OCI-LY7 (cell line): Measurements from ENCODE around the gene BRME1. TPM values are rescaled to one million over a fixed set of nuclear protein-coding genes. Genes with fewer than 3 reads are reported as not detected.
"Not testable (repeated sequence)": the region's sequence is repeated elsewhere in the genome, so short reads cannot be mapped to it uniquely, and the experiment has no call there.

Experiments
- BruUV-seq: library from RNA; stranded (reverse); fragments of 400-500 nt; replicated peaks from 2 replicates; lab custom pipeline; 2021; lab: Mats Ljungman, UMichigan
- CTCF ChIA-PET: fragments of 300-600 bp; sonication (Branson Sonifier 250); formaldehyde crosslinking; loops from one replicate; lab custom pipeline; 2022; ENCODE audit warnings: antibody characterized with exemption; ENCODE audit not compliant: unreplicated experiment; lab: Charles Lee
- POLR2A ChIA-PET: fragments of 300-600 bp; sonication (Branson Sonifier 250); formaldehyde crosslinking; loops from one replicate; lab custom pipeline; 2022; ENCODE audit warnings: antibody characterized with exemption; lab: Charles Lee
- DNase-seq: peaks from one replicate; pipeline ENCODE4 v3.0.0-alpha.2; 2015; ENCODE audit warnings: low spot score
- H2AFZ ChIP-seq: fragments of 200-600 bp; sonication (generic), shearing (Covaris generic); 2 replicates; pipeline ENCODE4 v1.6.1; 2014; ENCODE audit warnings: mild to moderate bottlenecking, antibody characterized with exemption, low read length, moderate library complexity
- H3K27ac ChIP-seq: fragments of 200-600 bp; sonication (generic); 2 replicates; pipeline ENCODE4 v1.5.1; 2014; ENCODE audit warnings: mixed run types, low read depth, mild to moderate bottlenecking, moderate library complexity, low read length, inconsistent platforms; ENCODE audit not compliant: poor library complexity, severe bottlenecking
- H3K36me3 ChIP-seq: fragments of 200-600 bp; sonication (generic); 2 replicates; pipeline ENCODE4 v1.6.1; 2014; ENCODE audit warnings: mild to moderate bottlenecking, antibody characterized with exemption, low read length, moderate library complexity, mixed read lengths; ENCODE audit not compliant: insufficient read depth
- H3K4me1 ChIP-seq: fragments of 200-600 bp; sonication (generic); 2 replicates; pipeline ENCODE4 v1.5.1; 2014; ENCODE audit warnings: mild to moderate bottlenecking, low read length; ENCODE audit not compliant: insufficient read depth, poor library complexity, severe bottlenecking
- H3K4me2 ChIP-seq: fragments of 200-600 bp; sonication (generic); 2 replicates; pipeline ENCODE4 v1.6.1; 2014; ENCODE audit warnings: mild to moderate bottlenecking, low read length
- H3K4me3 ChIP-seq: fragments of 200-600 bp; sonication (generic); 2 replicates; pipeline ENCODE4 v1.5.1; 2014; ENCODE audit warnings: mild to moderate bottlenecking, low read depth, low read length; ENCODE audit not compliant: poor library complexity, severe bottlenecking
- H3K79me2 ChIP-seq: fragments of 200-600 bp; sonication (generic); 2 replicates; pipeline ENCODE4 v1.6.1; 2016; ENCODE audit warnings: low read depth, mild to moderate bottlenecking, low read length, moderate library complexity, mixed read lengths; ENCODE audit not compliant: insufficient read depth
- H3K9me2 ChIP-seq: fragments of 200-600 bp; sonication (generic); 2 replicates; pipeline ENCODE4 v1.6.1; 2016; ENCODE audit warnings: mild to moderate bottlenecking, low read length, mixed read lengths; ENCODE audit not compliant: insufficient read depth
- H3K9me3 ChIP-seq: fragments of 200-600 bp; sonication (generic); 2 replicates; pipeline ENCODE4 v1.6.1; 2014; ENCODE audit warnings: mild to moderate bottlenecking, mixed run types, low read length, mixed read lengths
- H4K20me1 ChIP-seq: fragments of 200-600 bp; sonication (generic); 2 replicates; pipeline ENCODE4 v1.6.1; 2014; ENCODE audit warnings: mild to moderate bottlenecking, antibody characterized with exemption, low read length, moderate library complexity, mixed read lengths; ENCODE audit not compliant: insufficient read depth
- EZH2phosphoT487 ChIP-seq: fragments of 200-600 bp; sonication (generic); IDR thresholded peaks from 2 replicates; pipeline ENCODE4 v1.6.1; 2018; ENCODE audit warnings: low read depth, borderline replicate concordance, mild to moderate bottlenecking, mixed run types, antibody characterized with exemption, low read length, moderate library complexity, mixed read lengths
- intact Hi-C: fragments of 100-400 bp; cut with micrococcal nuclease; formaldehyde crosslinking; loops from one replicate; pipeline ENCODE4 v1.10.0; 2022; ENCODE audit not compliant: unreplicated experiment
- total RNA-seq, 2 experiments: library from RNA; depleted of rRNA in 1 of 2; stranded (reverse); fragments of >200 nt in 1 of 2; shearing (Covaris generic) in 1 of 2; gene quantifications; 2 replicates each; pipeline ENCODE4 v1.2.3, GENCODE V29; 2014 to 2022
- TF ChIP-seq, protein P1 (sequence below): fragments of 200-600 bp; sonication (generic); conservative IDR thresholded peaks from 2 replicates; pipeline ENCODE4 v1.5.1; 2014; ENCODE audit warnings: mild to moderate bottlenecking, antibody characterized with exemption, low read length, moderate library complexity, mixed read lengths

Gene BRME1
- total RNA-seq, 2 experiments from 2014 or later, result 2.5 to 7.2 TPM

DNA sequence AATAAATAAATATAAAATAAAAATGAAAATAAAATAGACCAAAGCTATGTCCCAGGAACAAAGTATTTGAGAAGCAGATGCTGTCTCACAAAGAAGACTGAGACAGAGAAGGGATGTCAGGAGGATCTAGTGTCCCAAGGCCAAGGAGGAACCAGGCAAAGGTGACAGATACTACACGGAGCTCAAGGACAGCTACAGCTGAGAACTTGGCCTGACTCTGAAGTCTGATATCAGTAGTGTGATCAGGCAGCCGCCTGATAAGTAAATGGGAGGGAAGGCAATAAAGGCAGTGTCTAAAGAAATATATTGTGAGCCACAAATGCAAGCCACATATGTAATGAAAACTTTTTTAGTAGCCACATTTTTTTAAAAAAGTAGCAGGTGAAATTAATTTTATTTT lies 49.4 kb downstream of the BRME1 start:
- H3K9me2 ChIP-seq, result no peaks in the 10 kb centered on the region
- no peaks in the 10 kb centered on the region for H3K79me2 ChIP-seq
- H3K36me3 ChIP-seq, result no peaks in the 10 kb centered on the region
- no peak overlapping the region for H3K4me3 ChIP-seq
- CTCF ChIA-PET, result no interaction called here
- H3K4me2 ChIP-seq, result no peak overlapping the region
- TF ChIP-seq EZH2phosphoT487, result no peak
- TF ChIP-seq, protein P1, sequence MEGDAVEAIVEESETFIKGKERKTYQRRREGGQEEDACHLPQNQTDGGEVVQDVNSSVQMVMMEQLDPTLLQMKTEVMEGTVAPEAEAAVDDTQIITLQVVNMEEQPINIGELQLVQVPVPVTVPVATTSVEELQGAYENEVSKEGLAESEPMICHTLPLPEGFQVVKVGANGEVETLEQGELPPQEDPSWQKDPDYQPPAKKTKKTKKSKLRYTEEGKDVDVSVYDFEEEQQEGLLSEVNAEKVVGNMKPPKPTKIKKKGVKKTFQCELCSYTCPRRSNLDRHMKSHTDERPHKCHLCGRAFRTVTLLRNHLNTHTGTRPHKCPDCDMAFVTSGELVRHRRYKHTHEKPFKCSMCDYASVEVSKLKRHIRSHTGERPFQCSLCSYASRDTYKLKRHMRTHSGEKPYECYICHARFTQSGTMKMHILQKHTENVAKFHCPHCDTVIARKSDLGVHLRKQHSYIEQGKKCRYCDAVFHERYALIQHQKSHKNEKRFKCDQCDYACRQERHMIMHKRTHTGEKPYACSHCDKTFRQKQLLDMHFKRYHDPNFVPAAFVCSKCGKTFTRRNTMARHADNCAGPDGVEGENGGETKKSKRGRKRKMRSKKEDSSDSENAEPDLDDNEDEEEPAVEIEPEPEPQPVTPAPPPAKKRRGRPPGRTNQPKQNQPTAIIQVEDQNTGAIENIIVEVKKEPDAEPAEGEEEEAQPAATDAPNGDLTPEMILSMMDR, result no peak
- POLR2A ChIA-PET, result interaction anchor here (0.6 kb wide), 1 partner anchor 181 kb away, joined by 3 read pairs; no protein-coding TSS in a partner anchor
- no peaks in the 10 kb centered on the region for H4K20me1 ChIP-seq
- BruUV-seq, result no TSS peak
- no peak for DNase-seq
- intact Hi-C loops, result no loop called here
- H2AFZ ChIP-seq, result no peak overlapping the region
- H3K9me3 ChIP-seq, result no peaks in the 10 kb centered on the region
- H3K4me1 ChIP-seq, result peaks cover 7% of the 10 kb centered on the region
- no peak overlapping the region for H3K27ac ChIP-seq

DNA sequence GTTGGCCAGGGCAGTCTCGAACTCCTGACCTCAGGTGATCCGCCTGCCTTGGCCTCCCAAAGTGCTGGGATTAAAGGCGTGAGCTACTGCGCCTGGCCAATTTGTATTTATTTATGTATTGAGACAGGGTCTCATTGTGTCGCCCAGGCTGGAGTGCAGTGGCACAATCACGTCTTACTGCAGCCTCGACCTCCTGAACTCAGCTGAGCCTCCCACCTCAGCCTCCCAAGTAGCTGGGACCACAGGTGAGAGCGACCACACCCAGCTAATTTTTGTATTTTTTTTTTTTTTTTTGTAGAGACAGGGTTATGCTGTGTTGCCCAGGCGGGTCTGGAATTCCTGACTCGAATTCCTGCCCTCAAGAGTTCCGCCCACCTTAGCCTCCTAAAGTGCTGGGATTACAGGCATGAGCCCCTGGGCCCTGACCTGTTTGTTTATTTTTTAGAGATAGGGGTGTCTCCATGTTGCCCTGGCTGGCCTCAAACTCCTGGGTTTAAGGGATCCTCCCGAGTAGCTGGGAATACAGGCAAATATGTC lies 53.7 kb downstream of the BRME1 start:
- H3K4me2 ChIP-seq, result not testable (repeated sequence)

DNA sequence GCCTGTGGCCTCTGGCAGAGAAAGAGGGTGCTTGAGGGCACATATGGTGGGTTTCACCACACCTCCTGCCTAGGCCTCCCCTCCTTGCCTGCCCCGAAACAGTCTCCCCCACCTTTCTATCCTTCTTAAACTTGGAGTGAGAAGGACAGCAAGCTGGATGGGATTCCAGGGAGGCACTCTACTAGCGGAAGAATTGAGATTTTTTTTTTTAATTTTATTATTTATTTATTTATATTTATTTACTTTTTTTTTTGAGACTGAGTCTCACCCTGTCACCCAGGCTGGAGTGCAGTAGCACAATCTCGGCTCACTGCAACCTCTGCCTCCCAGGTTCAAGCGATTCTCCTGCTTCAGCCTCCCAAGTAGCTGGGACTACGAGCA lies 54.2 kb downstream of the BRME1 start:
- BruUV-seq, H2AFZ ChIP-seq, H4K20me1 ChIP-seq, H3K27ac ChIP-seq, H3K4me3 ChIP-seq, H3K36me3 ChIP-seq, H3K9me3 ChIP-seq, H3K9me2 ChIP-seq, H3K79me2 ChIP-seq, intact Hi-C loops, DNase-seq, H3K4me2 ChIP-seq, CTCF ChIA-PET: not testable (repeated sequence)
- POLR2A ChIA-PET, result interaction anchor here (1.5 kb wide), 1 partner anchor 10 kb away, joined by 7 read pairs; no protein-coding TSS in a partner anchor
- peaks cover 14% of the 10 kb centered on the region for H3K4me1 ChIP-seq

More for the DNA sequence above, 53.7 kb downstream of the BRME1 start:
- H3K79me2 ChIP-seq, H4K20me1 ChIP-seq, BruUV-seq, H3K4me3 ChIP-seq, H3K36me3 ChIP-seq, DNase-seq, H2AFZ ChIP-seq, CTCF ChIA-PET, H3K27ac ChIP-seq, H3K9me3 ChIP-seq, H3K9me2 ChIP-seq, intact Hi-C loops, H3K4me1 ChIP-seq: not testable (repeated sequence)
- POLR2A ChIA-PET, result interaction anchor here (1.5 kb wide), 1 partner anchor 10 kb away, joined by 7 read pairs; no protein-coding TSS in a partner anchor
